Measurements from ENCODE around the gene TMEM26. TPM values are rescaled to one million over a fixed set of nuclear protein-coding genes. Genes with fewer than 3 reads are reported as not detected.

Gene TMEM26
- total RNA-seq, 1 experiment from 2014 or later, result 14.3 TPM

DNA sequence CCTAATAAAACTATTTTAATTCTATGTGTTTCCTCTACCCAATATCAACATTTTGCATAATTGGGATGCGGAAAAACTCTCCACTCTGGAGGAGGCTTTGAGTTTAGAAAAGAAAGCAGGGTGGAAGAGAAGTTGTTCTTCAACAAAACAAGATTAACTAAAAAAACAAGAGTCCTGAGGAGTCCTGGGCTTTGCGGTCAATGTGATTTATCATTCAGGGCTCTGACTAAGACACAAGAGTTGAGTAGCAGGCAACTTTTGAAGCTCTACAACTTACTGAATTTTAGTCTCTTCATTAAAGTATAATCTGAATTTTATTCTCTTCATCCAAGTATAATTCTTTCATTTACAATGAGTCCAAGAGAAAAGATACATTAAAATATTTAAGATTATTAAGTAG is 18.3 kb upstream of the TMEM26 start:
- BruUV-seq (replicated peaks), result no TSS peak
- Histone ChIP-seq H3K9me3 (ENCODE audit: control insufficient read depth, insufficient read depth, low read depth, low read length) (no peaks in the 10 kb centered on the region), H3K4me3 (ENCODE audit: low read depth in 2 of 2, low read length in 2 of 2) (no peak overlapping the region), H3K27me3 (ENCODE audit: control insufficient read depth, insufficient read depth, low read length) (no peaks in the 10 kb centered on the region), H3K27ac (ENCODE audit: low read length) (no peak overlapping the region), H3K36me3 (ENCODE audit: control insufficient read depth, insufficient read depth, low read length) (no peaks in the 10 kb centered on the region), H3K4me1 (ENCODE audit: control insufficient read depth, insufficient read depth, low read length) (peaks cover 6% of the 10 kb centered on the region; the same call in 1 of the 2 replicates)
- ATAC-seq, result no peak
- intact Hi-C loops (cut with micrococcal nuclease; ENCODE audit: unreplicated experiment), result loop anchor here (10.0 kb wide), 1 partner anchor 363 kb away; no protein-coding TSS in a partner anchor
- ChIA-PET CTCF (no interaction called here), POLR2A (no interaction called here)
- no peak for DNase-seq (ENCODE audit: low read depth, low spot score)
- TF ChIP-seq, protein P1, sequence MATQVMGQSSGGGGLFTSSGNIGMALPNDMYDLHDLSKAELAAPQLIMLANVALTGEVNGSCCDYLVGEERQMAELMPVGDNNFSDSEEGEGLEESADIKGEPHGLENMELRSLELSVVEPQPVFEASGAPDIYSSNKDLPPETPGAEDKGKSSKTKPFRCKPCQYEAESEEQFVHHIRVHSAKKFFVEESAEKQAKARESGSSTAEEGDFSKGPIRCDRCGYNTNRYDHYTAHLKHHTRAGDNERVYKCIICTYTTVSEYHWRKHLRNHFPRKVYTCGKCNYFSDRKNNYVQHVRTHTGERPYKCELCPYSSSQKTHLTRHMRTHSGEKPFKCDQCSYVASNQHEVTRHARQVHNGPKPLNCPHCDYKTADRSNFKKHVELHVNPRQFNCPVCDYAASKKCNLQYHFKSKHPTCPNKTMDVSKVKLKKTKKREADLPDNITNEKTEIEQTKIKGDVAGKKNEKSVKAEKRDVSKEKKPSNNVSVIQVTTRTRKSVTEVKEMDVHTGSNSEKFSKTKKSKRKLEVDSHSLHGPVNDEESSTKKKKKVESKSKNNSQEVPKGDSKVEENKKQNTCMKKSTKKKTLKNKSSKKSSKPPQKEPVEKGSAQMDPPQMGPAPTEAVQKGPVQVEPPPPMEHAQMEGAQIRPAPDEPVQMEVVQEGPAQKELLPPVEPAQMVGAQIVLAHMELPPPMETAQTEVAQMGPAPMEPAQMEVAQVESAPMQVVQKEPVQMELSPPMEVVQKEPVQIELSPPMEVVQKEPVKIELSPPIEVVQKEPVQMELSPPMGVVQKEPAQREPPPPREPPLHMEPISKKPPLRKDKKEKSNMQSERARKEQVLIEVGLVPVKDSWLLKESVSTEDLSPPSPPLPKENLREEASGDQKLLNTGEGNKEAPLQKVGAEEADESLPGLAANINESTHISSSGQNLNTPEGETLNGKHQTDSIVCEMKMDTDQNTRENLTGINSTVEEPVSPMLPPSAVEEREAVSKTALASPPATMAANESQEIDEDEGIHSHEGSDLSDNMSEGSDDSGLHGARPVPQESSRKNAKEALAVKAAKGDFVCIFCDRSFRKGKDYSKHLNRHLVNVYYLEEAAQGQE (IDR thresholded peaks at IDR 0.05; ENCODE audit: insufficient read depth in 1 of 2, low read depth in 2 of 2, low read length in 1 of 2), result no peak
- in situ Hi-C loops (cut with HindIII; ENCODE audit: low pct_unique_long_range_greater_than_20kb, low sequenced_read_pairs), result no loop called here

DNA sequence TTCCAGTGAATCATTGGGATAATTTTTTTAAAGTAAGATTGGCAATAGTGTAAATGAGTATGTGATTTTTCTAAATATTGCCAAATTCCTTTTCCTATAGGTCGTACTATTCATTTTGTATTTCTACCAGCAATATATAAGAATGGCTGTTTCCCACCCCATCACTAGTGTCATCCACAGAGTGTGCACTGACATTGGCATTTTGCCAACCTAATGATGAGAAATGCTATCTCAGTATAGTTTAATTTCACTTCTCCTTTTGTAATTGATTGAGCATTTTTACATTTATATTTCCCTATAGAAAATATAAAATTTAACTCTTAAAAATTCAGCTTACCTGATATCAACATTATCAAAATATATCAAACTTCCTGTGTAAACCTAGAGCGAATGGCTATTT is 17.6 kb upstream of the TMEM26 start:
- TF ChIP-seq, protein P1 (IDR thresholded peaks at IDR 0.05; ENCODE audit: insufficient read depth in 1 of 2, low read depth in 2 of 2, low read length in 1 of 2), result no peak
- TF ChIP-seq POLR2AphosphoS5 (IDR thresholded peaks at IDR 0.05; ENCODE audit: low read depth, low read length), result no peak
- TF ChIP-seq, protein P2, sequence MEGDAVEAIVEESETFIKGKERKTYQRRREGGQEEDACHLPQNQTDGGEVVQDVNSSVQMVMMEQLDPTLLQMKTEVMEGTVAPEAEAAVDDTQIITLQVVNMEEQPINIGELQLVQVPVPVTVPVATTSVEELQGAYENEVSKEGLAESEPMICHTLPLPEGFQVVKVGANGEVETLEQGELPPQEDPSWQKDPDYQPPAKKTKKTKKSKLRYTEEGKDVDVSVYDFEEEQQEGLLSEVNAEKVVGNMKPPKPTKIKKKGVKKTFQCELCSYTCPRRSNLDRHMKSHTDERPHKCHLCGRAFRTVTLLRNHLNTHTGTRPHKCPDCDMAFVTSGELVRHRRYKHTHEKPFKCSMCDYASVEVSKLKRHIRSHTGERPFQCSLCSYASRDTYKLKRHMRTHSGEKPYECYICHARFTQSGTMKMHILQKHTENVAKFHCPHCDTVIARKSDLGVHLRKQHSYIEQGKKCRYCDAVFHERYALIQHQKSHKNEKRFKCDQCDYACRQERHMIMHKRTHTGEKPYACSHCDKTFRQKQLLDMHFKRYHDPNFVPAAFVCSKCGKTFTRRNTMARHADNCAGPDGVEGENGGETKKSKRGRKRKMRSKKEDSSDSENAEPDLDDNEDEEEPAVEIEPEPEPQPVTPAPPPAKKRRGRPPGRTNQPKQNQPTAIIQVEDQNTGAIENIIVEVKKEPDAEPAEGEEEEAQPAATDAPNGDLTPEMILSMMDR (IDR thresholded peaks at IDR 0.05), result no peak
- ChIA-PET POLR2A (no interaction called here), CTCF (no interaction called here)
- peaks cover 6% of the 10 kb centered on the region; the same call in 1 of the 2 replicates for H3K4me1 ChIP-seq (ENCODE audit: control insufficient read depth, insufficient read depth, low read length)
- no peaks in the 10 kb centered on the region for H3K27me3 ChIP-seq (ENCODE audit: control insufficient read depth, insufficient read depth, low read length)
- H3K36me3 ChIP-seq (ENCODE audit: control insufficient read depth, insufficient read depth, low read length), result no peaks in the 10 kb centered on the region
- no TSS peak for BruUV-seq (replicated peaks)
- DNase-seq (ENCODE audit: low read depth, low spot score) (no peak), ATAC-seq (no peak)
- no peak overlapping the region for H3K4me3 ChIP-seq (ENCODE audit: low read depth in 2 of 2, low read length in 2 of 2)
- H3K9me3 ChIP-seq (ENCODE audit: control insufficient read depth, insufficient read depth, low read depth, low read length), result no peaks in the 10 kb centered on the region
- intact Hi-C loops (cut with micrococcal nuclease; ENCODE audit: unreplicated experiment), result loop anchor here (10.0 kb wide), 1 partner anchor 364 kb away; no protein-coding TSS in a partner anchor
- in situ Hi-C loops (cut with HindIII; ENCODE audit: low pct_unique_long_range_greater_than_20kb, low sequenced_read_pairs), result no loop called here
- H3K27ac ChIP-seq (ENCODE audit: low read length), result no peak overlapping the region

All from Panc1 (cell line).